ENCODE results near the gene S100A2. TPM values are rescaled to one million over a fixed set of nuclear protein-coding genes. Genes with fewer than 3 reads are reported as not detected.
"Not testable (repeated sequence)": the region's sequence is repeated elsewhere in the genome, so short reads cannot be mapped to it uniquely, and the experiment has no call there.

The S100A2 gene
- total RNA-seq, 1 experiment from 2014 or later: 4.5 TPM

- no peaks in the 10 kb centered on the region for H3K36me3 ChIP-seq (ENCODE audit: insufficient read depth, low read length, poor library complexity, severe bottlenecking)
- TF ChIP-seq EZH2 (IDR thresholded peaks at IDR 0.05; ENCODE audit: borderline replicate concordance, low read depth, low read length, poor library complexity, severe bottlenecking): no peak
- TF ChIP-seq, protein P1, sequence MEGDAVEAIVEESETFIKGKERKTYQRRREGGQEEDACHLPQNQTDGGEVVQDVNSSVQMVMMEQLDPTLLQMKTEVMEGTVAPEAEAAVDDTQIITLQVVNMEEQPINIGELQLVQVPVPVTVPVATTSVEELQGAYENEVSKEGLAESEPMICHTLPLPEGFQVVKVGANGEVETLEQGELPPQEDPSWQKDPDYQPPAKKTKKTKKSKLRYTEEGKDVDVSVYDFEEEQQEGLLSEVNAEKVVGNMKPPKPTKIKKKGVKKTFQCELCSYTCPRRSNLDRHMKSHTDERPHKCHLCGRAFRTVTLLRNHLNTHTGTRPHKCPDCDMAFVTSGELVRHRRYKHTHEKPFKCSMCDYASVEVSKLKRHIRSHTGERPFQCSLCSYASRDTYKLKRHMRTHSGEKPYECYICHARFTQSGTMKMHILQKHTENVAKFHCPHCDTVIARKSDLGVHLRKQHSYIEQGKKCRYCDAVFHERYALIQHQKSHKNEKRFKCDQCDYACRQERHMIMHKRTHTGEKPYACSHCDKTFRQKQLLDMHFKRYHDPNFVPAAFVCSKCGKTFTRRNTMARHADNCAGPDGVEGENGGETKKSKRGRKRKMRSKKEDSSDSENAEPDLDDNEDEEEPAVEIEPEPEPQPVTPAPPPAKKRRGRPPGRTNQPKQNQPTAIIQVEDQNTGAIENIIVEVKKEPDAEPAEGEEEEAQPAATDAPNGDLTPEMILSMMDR (conservative IDR thresholded peaks at IDR 0.05; ENCODE audit: low read depth, low read length): no peak
- CTCF ChIA-PET: interaction anchor here (1.0 kb wide), 1 partner anchor 30 kb away, joined by 3 read pairs; no protein-coding TSS in a partner anchor
- DNase-seq (ENCODE audit: low spot score): no peak
- POLR2A ChIA-PET (ENCODE audit: low non-redundant PET): no interaction called here
- no peak overlapping the region for H3K27ac ChIP-seq (ENCODE audit: low read depth, low read length, poor library complexity, severe bottlenecking)
- intact Hi-C loops (cut with micrococcal nuclease; ENCODE audit: unreplicated experiment): no loop called here
- no peaks in the 10 kb centered on the region for H3K9me3 ChIP-seq (ENCODE audit: low read depth, low read length, poor library complexity, severe bottlenecking)
- H3K4me3 ChIP-seq (ENCODE audit: low read depth, low read length, poor library complexity, severe bottlenecking): no peak overlapping the region
- H3K4me1 ChIP-seq (ENCODE audit: insufficient read depth, low read length, poor library complexity, severe bottlenecking): peaks cover 4% of the 10 kb centered on the region
- H3K27me3 ChIP-seq (replicated peaks; ENCODE audit: insufficient read depth, low read depth, low read length, poor library complexity): no peaks in the 10 kb centered on the region
- BruUV-seq (replicated peaks): no TSS peak
Measured at GRCh38 chr1:153527023-153527682, 38.5 kb downstream of the S100A2 start.

- TF ChIP-seq, protein P1 (conservative IDR thresholded peaks at IDR 0.05; ENCODE audit: low read depth, low read length): no peak
- no peak for TF ChIP-seq EZH2 (IDR thresholded peaks at IDR 0.05; ENCODE audit: borderline replicate concordance, low read depth, low read length, poor library complexity, severe bottlenecking)
- H3K27ac ChIP-seq (ENCODE audit: low read depth, low read length, poor library complexity, severe bottlenecking): no peak overlapping the region
- no peaks in the 10 kb centered on the region for H3K4me1 ChIP-seq (ENCODE audit: insufficient read depth, low read length, poor library complexity, severe bottlenecking)
- no peak for DNase-seq (ENCODE audit: low spot score)
- ChIA-PET CTCF (no interaction called here), POLR2A (ENCODE audit: low non-redundant PET) (no interaction called here)
- no peaks in the 10 kb centered on the region for H3K36me3 ChIP-seq (ENCODE audit: insufficient read depth, low read length, poor library complexity, severe bottlenecking)
- no TSS peak for BruUV-seq (replicated peaks)
- no peaks in the 10 kb centered on the region for H3K9me3 ChIP-seq (ENCODE audit: low read depth, low read length, poor library complexity, severe bottlenecking)
- H3K27me3 ChIP-seq (replicated peaks; ENCODE audit: insufficient read depth, low read depth, low read length, poor library complexity): no peaks in the 10 kb centered on the region
- intact Hi-C loops (cut with micrococcal nuclease; ENCODE audit: unreplicated experiment): no loop called here
- H3K4me3 ChIP-seq (ENCODE audit: low read depth, low read length, poor library complexity, severe bottlenecking): no peak overlapping the region
Measured at GRCh38 chr1:153526132-153526543, 39.5 kb downstream of the S100A2 start.

DNA sequence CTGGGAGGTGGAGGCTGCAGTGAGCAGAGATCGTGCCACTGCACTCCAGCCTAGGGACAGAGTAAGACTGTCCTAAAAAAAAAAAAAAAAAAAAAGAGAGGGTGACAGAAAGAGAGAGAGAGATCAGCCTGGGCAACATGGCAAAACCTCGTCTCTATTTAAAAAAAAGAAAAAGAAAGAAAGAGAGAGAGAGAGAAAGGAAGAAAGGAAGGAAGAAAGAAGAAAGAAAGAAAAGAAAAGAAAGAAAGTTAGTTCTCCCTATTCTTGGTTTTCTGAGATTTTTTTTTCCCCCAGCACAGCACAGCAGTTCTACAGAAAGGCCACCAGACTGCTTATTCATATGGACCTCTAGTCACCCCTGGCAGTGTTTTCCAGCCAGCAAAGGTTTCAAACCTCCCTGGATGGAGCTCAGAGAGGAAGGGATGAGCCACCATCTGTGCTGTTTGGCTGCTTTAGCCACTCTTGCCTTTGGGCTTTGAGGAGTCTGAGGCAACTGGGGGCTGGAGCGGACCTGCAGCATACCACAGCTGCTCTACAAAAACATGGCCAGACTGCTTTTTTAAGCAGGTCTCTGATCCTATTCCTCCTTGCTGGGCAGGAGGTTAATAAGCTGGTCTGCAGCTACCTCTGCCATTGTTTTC is 40.4 kb downstream of the S100A2 start:
- no peaks in the 10 kb centered on the region for H3K4me1 ChIP-seq (ENCODE audit: insufficient read depth, low read length, poor library complexity, severe bottlenecking)
- TF ChIP-seq, protein P1 (conservative IDR thresholded peaks at IDR 0.05; ENCODE audit: low read depth, low read length): no peak
- no peak for TF ChIP-seq EZH2 (IDR thresholded peaks at IDR 0.05; ENCODE audit: borderline replicate concordance, low read depth, low read length, poor library complexity, severe bottlenecking)
- H3K27me3 ChIP-seq (replicated peaks; ENCODE audit: insufficient read depth, low read depth, low read length, poor library complexity): no peaks in the 10 kb centered on the region
- BruUV-seq (replicated peaks): no TSS peak
- H3K4me3 ChIP-seq (ENCODE audit: low read depth, low read length, poor library complexity, severe bottlenecking): no peak overlapping the region
- ChIA-PET CTCF (interaction anchor here (0.7 kb wide), 1 partner anchor 419 kb away, joined by 9 read pairs; no protein-coding TSS in a partner anchor), POLR2A (ENCODE audit: low non-redundant PET) (no interaction called here)
- no peak for DNase-seq (ENCODE audit: low spot score)
- intact Hi-C loops (cut with micrococcal nuclease; ENCODE audit: unreplicated experiment): no loop called here
- H3K9me3 ChIP-seq (ENCODE audit: low read depth, low read length, poor library complexity, severe bottlenecking): no peaks in the 10 kb centered on the region
- no peaks in the 10 kb centered on the region for H3K36me3 ChIP-seq (ENCODE audit: insufficient read depth, low read length, poor library complexity, severe bottlenecking)
- H3K27ac ChIP-seq (ENCODE audit: low read depth, low read length, poor library complexity, severe bottlenecking): no peak overlapping the region

DNA sequence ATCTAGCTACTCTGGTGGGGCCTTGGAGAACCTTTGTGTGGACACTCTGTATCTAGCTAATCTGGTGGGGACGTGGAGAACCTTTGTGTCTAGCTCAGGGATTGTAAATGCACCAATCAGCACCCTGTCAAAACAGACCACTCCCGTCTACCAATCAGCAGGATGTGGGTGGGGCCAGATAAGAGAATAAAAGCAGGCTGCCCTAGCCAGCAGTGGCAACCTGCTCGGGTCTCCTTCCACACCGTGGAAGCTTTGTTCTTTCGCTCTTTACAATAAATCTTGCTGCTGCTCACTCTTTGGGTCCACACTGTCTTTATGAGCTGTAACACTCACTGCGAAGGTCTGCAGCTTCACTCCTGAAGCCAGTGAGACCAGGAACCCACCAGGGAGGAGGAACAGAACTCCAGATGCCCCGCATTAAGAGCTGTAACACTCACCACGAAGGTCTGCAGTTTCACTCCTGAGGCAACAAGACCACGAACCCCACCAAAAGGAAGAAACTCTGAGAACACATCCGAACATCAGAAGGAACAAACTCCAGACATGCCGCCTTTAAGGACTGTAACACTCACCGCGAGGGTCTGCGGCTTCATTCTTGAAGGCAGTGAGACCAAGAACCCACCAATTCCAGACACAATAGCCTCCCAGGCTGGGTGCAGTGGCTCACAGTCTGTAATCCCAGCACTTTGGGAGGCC is 43.1 kb downstream of the S100A2 start:
- H3K9me3 ChIP-seq (ENCODE audit: low read depth, low read length, poor library complexity, severe bottlenecking); H3K36me3 ChIP-seq (ENCODE audit: insufficient read depth, low read length, poor library complexity, severe bottlenecking); H3K4me3 ChIP-seq (ENCODE audit: low read depth, low read length, poor library complexity, severe bottlenecking); POLR2A ChIA-PET (ENCODE audit: low non-redundant PET); CTCF ChIA-PET; H3K27ac ChIP-seq (ENCODE audit: low read depth, low read length, poor library complexity, severe bottlenecking); BruUV-seq (replicated peaks); DNase-seq (ENCODE audit: low spot score); H3K27me3 ChIP-seq (replicated peaks; ENCODE audit: insufficient read depth, low read depth, low read length, poor library complexity); H3K4me1 ChIP-seq (ENCODE audit: insufficient read depth, low read length, poor library complexity, severe bottlenecking); intact Hi-C loops (cut with micrococcal nuclease; ENCODE audit: unreplicated experiment): not testable (repeated sequence)

GRCh38 chr1:153521808-153522207 is 43.8 kb downstream of the S100A2 start:
- intact Hi-C loops (cut with micrococcal nuclease; ENCODE audit: unreplicated experiment); DNase-seq (ENCODE audit: low spot score); H3K27me3 ChIP-seq (replicated peaks; ENCODE audit: insufficient read depth, low read depth, low read length, poor library complexity); POLR2A ChIA-PET (ENCODE audit: low non-redundant PET); BruUV-seq (replicated peaks); H3K4me3 ChIP-seq (ENCODE audit: low read depth, low read length, poor library complexity, severe bottlenecking); CTCF ChIA-PET; H3K36me3 ChIP-seq (ENCODE audit: insufficient read depth, low read length, poor library complexity, severe bottlenecking); H3K27ac ChIP-seq (ENCODE audit: low read depth, low read length, poor library complexity, severe bottlenecking); H3K4me1 ChIP-seq (ENCODE audit: insufficient read depth, low read length, poor library complexity, severe bottlenecking); H3K9me3 ChIP-seq (ENCODE audit: low read depth, low read length, poor library complexity, severe bottlenecking): not testable (repeated sequence)

All from A673 (cell line).